ENCODE measurements around the gene SCN11A.

SCN11A gene

GRCh38 chr3:39075910-39076309, 24.2 kb upstream of the SCN11A start:
- POLR2A ChIA-PET: no interaction called here
- CTCF ChIA-PET: interaction anchor here (1.2 to 1.8 kb wide), 2 partner anchors 9 to 76 kb away, joined by 3 to 5 read pairs; no protein-coding TSS in a partner anchor
- DNase-seq (ENCODE audit: extremely low spot score): no peak
- TF ChIP-seq, protein P1, sequence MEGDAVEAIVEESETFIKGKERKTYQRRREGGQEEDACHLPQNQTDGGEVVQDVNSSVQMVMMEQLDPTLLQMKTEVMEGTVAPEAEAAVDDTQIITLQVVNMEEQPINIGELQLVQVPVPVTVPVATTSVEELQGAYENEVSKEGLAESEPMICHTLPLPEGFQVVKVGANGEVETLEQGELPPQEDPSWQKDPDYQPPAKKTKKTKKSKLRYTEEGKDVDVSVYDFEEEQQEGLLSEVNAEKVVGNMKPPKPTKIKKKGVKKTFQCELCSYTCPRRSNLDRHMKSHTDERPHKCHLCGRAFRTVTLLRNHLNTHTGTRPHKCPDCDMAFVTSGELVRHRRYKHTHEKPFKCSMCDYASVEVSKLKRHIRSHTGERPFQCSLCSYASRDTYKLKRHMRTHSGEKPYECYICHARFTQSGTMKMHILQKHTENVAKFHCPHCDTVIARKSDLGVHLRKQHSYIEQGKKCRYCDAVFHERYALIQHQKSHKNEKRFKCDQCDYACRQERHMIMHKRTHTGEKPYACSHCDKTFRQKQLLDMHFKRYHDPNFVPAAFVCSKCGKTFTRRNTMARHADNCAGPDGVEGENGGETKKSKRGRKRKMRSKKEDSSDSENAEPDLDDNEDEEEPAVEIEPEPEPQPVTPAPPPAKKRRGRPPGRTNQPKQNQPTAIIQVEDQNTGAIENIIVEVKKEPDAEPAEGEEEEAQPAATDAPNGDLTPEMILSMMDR (IDR thresholded peaks at IDR 0.05; ENCODE audit: control extremely low read depth, extremely low read depth, low read depth, missing control alignments): no peak

GRCh38 chr3:39068556-39068955, 16.8 kb upstream of the SCN11A start:
- POLR2A ChIA-PET: no interaction called here
- TF ChIP-seq, protein P1 (IDR thresholded peaks at IDR 0.05; ENCODE audit: control extremely low read depth, extremely low read depth, low read depth, missing control alignments): no peak
- CTCF ChIA-PET: interaction anchor here (0.6 to 1.7 kb wide), 6 partner anchors 13 to 224 kb away, joined by 3 to 7 read pairs (median 3); no protein-coding TSS in a partner anchor
- DNase-seq (ENCODE audit: extremely low spot score): no peak

DNA sequence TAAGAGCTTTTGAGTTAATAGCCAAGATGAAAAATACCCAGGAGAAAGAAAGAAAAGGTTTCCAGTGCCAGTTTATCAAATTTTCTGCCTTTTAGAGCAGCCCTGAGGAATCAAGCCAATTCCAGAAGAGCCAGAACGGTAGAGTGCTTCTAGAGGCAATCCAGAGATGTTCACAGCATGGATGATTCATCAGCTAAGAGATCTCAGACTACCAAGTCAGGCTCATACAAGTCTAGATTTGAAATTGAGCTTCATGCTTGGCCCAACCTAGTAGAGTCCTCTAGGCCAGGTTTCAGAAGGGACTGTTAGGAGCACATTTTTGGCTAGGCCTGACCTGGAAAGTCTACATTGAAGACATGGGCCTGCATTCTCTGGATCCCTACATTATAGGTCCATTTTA, 15.5 kb upstream of the SCN11A start:
- DNase-seq (ENCODE audit: extremely low spot score): no peak
- TF ChIP-seq, protein P1 (IDR thresholded peaks at IDR 0.05; ENCODE audit: control extremely low read depth, extremely low read depth, low read depth, missing control alignments): no peak
- ChIA-PET CTCF (interaction anchor here (0.9 to 2.2 kb wide), 4 partner anchors 10 to 90 kb away, joined by 3 to 6 read pairs (median 4); no protein-coding TSS in a partner anchor), POLR2A (no interaction called here)

- ChIA-PET POLR2A (no interaction called here), CTCF (interaction anchor here (0.6 to 2.2 kb wide), 14 partner anchors 9 to 350 kb away, joined by 3 to 8 read pairs (median 4); no protein-coding TSS in a partner anchor)
- peak; percentile 54 for DNase-seq (ENCODE audit: extremely low spot score)
- TF ChIP-seq, protein P1 (IDR thresholded peaks at IDR 0.05; ENCODE audit: control extremely low read depth, extremely low read depth, low read depth, missing control alignments): peak; percentile 55
Measured at GRCh38 chr3:39065197-39065596, 13.5 kb upstream of the SCN11A start.

DNA sequence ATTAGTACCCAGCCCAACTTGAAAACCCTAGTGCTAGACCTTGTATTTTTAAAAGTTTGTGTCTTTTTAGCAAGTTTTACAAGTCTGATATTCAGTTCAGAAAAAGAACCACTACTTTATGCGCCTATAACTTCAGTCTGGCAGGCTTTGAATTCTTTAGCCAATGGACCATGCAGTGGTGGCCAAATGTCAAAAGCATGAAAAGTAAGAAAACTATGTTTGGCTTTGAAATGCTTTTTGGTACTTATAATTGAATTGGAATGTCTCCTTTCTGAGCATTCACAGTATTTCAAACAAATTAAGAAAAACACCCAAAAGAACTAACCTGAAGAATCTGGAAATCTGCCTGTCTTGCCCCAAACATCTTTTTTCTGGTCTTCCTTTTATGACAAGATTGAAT, 12.9 kb upstream of the SCN11A start:
- POLR2A ChIA-PET: no interaction called here
- DNase-seq (ENCODE audit: extremely low spot score): no peak
- CTCF ChIA-PET: interaction anchor here (0.6 to 2.1 kb wide), 7 partner anchors 8 to 224 kb away, joined by 3 to 8 read pairs (median 4); no protein-coding TSS in a partner anchor
- TF ChIP-seq, protein P1 (IDR thresholded peaks at IDR 0.05; ENCODE audit: control extremely low read depth, extremely low read depth, low read depth, missing control alignments): no peak

- ChIA-PET POLR2A (no interaction called here), CTCF (no interaction called here)
- TF ChIP-seq, protein P1 (IDR thresholded peaks at IDR 0.05; ENCODE audit: control extremely low read depth, extremely low read depth, low read depth, missing control alignments): no peak
Measured at GRCh38 chr3:39063143-39063542, 11.4 kb upstream of the SCN11A start.

More at GRCh38 chr3:39063143-39063542, 11.4 kb upstream of the SCN11A start:
- no peak for DNase-seq (ENCODE audit: extremely low spot score)
